ENCODE data around the gene CLN5.

CLN5 gene

DNA sequence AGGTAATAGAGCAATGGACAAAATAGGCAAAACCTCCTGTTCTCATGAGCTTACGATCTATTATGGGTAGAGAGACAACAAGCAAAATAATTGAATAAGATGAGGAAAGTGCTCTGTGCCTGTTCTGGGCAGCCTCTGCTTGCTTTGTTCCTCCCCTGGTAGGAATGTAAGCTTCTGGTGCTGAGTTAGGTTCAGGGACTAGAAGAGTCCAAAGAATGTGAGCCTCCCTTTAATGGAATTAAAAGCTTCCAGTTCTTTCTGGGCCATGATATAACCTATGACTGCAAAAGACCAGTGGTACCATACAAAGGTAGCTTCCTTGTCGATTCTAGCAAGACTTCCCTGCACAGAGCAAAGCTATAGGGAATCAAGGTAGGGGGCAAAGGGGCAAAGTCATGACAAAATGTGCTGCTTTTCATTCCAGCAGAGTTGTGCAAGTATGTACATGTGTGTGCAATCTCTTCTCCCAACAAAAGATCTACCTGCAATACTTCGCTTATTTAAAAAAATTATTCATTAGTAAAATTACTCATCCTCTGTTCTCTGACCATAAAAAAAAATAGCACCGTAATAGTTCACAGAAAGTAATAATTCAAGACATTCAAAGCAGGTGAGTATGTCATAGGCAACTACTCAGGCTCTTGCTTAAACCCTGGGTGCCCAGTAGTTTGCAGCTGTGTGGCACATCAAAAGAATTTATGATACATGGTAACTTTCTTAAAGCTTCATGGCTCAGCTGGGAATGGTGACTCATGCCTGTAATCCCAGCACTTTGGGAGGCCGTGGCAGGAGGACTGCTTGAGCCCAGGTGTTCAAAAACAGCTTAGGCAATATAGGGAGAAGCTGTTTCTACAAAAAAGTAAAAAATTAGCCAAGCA, 22.2 kb upstream of the CLN5 start:
- H3F3A ChIP-seq (ENCODE audit: insufficient read depth, low read length): no peaks in the 10 kb centered on the region
- no peak overlapping the region for H3K9ac ChIP-seq (ENCODE audit: low read length)
- no peaks in the 10 kb centered on the region for H3K27me3 ChIP-seq (ENCODE audit: insufficient read depth, low read length)
- H3K9me2 ChIP-seq (ENCODE audit: low read depth, low read length): no peaks in the 10 kb centered on the region
- H2AFZ ChIP-seq (ENCODE audit: low read length): no peak overlapping the region
- H3K4me1 ChIP-seq (ENCODE audit: insufficient read depth, low read length, severe bottlenecking): no peaks in the 10 kb centered on the region
- H3K27ac ChIP-seq (ENCODE audit: low read depth, low read length, poor library complexity, severe bottlenecking): no peak overlapping the region
- no peaks in the 10 kb centered on the region for H3K36me3 ChIP-seq (ENCODE audit: insufficient read depth, low read length)
- no peaks in the 10 kb centered on the region for H3K9me3 ChIP-seq (ENCODE audit: low read length)
- no peaks in the 10 kb centered on the region for H3K79me2 ChIP-seq (ENCODE audit: insufficient read depth, low read length)
- no peak for TF ChIP-seq EZH2 (IDR thresholded peaks at IDR 0.05; ENCODE audit: borderline replicate concordance, low read length)
- TF ChIP-seq, protein P1, sequence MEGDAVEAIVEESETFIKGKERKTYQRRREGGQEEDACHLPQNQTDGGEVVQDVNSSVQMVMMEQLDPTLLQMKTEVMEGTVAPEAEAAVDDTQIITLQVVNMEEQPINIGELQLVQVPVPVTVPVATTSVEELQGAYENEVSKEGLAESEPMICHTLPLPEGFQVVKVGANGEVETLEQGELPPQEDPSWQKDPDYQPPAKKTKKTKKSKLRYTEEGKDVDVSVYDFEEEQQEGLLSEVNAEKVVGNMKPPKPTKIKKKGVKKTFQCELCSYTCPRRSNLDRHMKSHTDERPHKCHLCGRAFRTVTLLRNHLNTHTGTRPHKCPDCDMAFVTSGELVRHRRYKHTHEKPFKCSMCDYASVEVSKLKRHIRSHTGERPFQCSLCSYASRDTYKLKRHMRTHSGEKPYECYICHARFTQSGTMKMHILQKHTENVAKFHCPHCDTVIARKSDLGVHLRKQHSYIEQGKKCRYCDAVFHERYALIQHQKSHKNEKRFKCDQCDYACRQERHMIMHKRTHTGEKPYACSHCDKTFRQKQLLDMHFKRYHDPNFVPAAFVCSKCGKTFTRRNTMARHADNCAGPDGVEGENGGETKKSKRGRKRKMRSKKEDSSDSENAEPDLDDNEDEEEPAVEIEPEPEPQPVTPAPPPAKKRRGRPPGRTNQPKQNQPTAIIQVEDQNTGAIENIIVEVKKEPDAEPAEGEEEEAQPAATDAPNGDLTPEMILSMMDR (IDR thresholded peaks at IDR 0.05; ENCODE audit: low read length): no peak
- no peak overlapping the region for H3K4me3 ChIP-seq (ENCODE audit: low read depth, low read length, poor library complexity, severe bottlenecking)
- no peaks in the 10 kb centered on the region for H4K20me1 ChIP-seq (ENCODE audit: insufficient read depth, low read length)
- H3K4me2 ChIP-seq (ENCODE audit: low read length): no peak overlapping the region

DNA sequence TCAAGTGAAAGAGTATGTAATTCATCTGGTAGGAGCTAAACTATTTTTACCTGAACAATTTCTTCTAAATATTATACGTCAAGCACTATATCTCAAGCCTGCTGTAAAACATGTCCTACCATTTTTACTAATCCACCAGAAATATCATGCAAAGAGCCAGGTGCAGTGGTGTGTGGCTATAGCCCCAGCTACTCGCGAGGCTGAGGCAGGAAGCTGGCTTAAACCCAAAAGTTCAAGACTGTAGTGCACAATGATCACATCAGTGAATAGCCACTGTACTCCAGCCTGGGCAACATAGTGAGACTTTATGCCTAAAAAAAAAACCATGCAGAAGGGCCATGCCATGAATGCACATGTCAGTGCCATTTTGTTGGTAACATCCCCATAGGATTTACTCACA, 20.7 kb upstream of the CLN5 start:
- H3K36me3 ChIP-seq (ENCODE audit: insufficient read depth, low read length): no peaks in the 10 kb centered on the region
- H3K4me3 ChIP-seq (ENCODE audit: low read depth, low read length, poor library complexity, severe bottlenecking): no peak overlapping the region
- H3K4me2 ChIP-seq (ENCODE audit: low read length): no peak overlapping the region
- TF ChIP-seq, protein P1 (IDR thresholded peaks at IDR 0.05; ENCODE audit: low read length): no peak
- no peak for TF ChIP-seq EZH2 (IDR thresholded peaks at IDR 0.05; ENCODE audit: borderline replicate concordance, low read length)
- H3K79me2 ChIP-seq (ENCODE audit: insufficient read depth, low read length): no peaks in the 10 kb centered on the region
- H2AFZ ChIP-seq (ENCODE audit: low read length): no peak overlapping the region
- no peak overlapping the region for H3K9ac ChIP-seq (ENCODE audit: low read length)
- H4K20me1 ChIP-seq (ENCODE audit: insufficient read depth, low read length): no peaks in the 10 kb centered on the region
- H3K4me1 ChIP-seq (ENCODE audit: insufficient read depth, low read length, severe bottlenecking): no peaks in the 10 kb centered on the region
- H3K9me3 ChIP-seq (ENCODE audit: low read length): no peaks in the 10 kb centered on the region
- no peaks in the 10 kb centered on the region for H3F3A ChIP-seq (ENCODE audit: insufficient read depth, low read length)
- no peaks in the 10 kb centered on the region for H3K9me2 ChIP-seq (ENCODE audit: low read depth, low read length)
- no peaks in the 10 kb centered on the region for H3K27me3 ChIP-seq (ENCODE audit: insufficient read depth, low read length)
- H3K27ac ChIP-seq (ENCODE audit: low read depth, low read length, poor library complexity, severe bottlenecking): no peak overlapping the region

DNA sequence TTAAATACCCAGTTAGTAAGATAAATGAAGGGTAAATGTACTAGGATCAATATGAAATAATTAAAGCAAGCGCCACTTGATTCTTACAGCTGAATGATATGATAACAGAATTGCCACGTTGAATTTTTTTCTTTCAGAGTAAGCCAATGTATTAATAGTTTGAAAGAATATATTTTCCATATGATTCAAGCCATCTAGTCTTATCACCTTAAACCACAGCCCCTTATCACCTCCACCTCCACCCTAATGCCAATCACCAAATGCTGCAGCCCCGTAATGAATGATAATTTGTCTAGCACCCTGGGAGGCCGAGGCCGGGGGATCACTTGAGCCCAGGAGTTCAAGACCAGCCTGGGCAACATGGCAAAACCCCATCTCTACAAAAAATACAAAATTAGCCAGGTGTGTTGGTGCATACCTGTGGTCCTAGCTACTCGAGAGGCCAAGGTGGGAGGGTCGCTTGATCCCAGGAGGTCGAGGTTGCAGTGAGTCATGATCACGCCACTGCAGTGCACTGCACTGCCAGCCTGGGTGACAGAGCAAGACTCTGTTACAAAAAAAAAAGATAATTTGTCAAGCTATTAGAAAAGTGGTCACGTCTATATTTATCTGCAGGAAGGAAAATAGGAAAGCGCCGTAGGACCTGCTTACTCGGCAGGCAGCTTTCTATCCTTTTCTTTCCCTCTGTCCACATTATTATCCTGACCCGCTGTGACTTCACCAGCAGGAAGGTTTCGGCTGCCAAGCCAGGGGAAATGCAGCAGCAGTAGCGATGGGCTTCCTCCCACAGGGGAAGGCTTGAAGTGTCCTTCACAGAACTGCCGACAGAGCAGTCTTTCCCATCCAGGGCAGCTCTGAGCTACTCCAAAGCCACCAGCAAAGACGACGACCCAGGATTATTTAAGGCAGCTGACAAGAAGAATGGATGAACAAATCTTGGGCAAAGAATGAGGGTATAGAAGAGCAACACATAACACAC, 19.7 kb upstream of the CLN5 start:
- Histone ChIP-seq H3K9me2 (ENCODE audit: low read depth, low read length) (no peaks in the 10 kb centered on the region), H3K4me2 (ENCODE audit: low read length) (no peak overlapping the region), H3K4me1 (ENCODE audit: insufficient read depth, low read length, severe bottlenecking) (no peaks in the 10 kb centered on the region), H4K20me1 (ENCODE audit: insufficient read depth, low read length) (no peaks in the 10 kb centered on the region), H3K9me3 (ENCODE audit: low read length) (no peaks in the 10 kb centered on the region), H3K36me3 (ENCODE audit: insufficient read depth, low read length) (no peaks in the 10 kb centered on the region), H3K9ac (ENCODE audit: low read length) (no peak overlapping the region), H2AFZ (ENCODE audit: low read length) (no peak overlapping the region), H3K27ac (ENCODE audit: low read depth, low read length, poor library complexity, severe bottlenecking) (no peak overlapping the region), H3K4me3 (ENCODE audit: low read depth, low read length, poor library complexity, severe bottlenecking) (no peak overlapping the region), H3F3A (ENCODE audit: insufficient read depth, low read length) (no peaks in the 10 kb centered on the region), H3K27me3 (ENCODE audit: insufficient read depth, low read length) (no peaks in the 10 kb centered on the region), H3K79me2 (ENCODE audit: insufficient read depth, low read length) (no peaks in the 10 kb centered on the region)
- TF ChIP-seq EZH2 (IDR thresholded peaks at IDR 0.05; ENCODE audit: borderline replicate concordance, low read length): no peak
- TF ChIP-seq, protein P1 (IDR thresholded peaks at IDR 0.05; ENCODE audit: low read length): no peak

Measured in OCI-LY1 (cell line).